B cell (primary cell): Measurements from ENCODE around the gene RPS29.

Experiments used
- CTCF ChIP-seq: fragments of 200-600 bp; IDR thresholded peaks from one replicate; pipeline ENCODE4 v1.8.0; 2022; ENCODE audit warnings: antibody characterized with exemption, mild to moderate bottlenecking
- EZH2 ChIP-seq: IDR thresholded peaks from 2 replicates; pipeline ENCODE4 v1.6.1; 2012; ENCODE audit warnings: borderline replicate concordance, low read depth, mild to moderate bottlenecking, moderate library complexity, low read length; ENCODE audit not compliant: insufficient read depth, poor library complexity, severe bottlenecking

- TF ChIP-seq CTCF (no peak), EZH2 (no peak)
Measured at GRCh38 chr14:49583629-49584028, 2.6 kb downstream of the RPS29 start.
